Tibial nerve (tissue), 3 donors: ENCODE measurements around the gene UGCG.

Source experiments
- CTCF ChIP-seq, 5 experiments: fragments of 200-600 bp in 3 of 5; fragments of 450-650 bp in 2 of 5; sonication (generic) in 3 of 5; IDR thresholded peaks; one replicate each; pipeline ENCODE4 v1.5.1; 2016 to 2019; ENCODE audit warnings: antibody characterized with exemption in 5 of 5, mild to moderate bottlenecking in 3 of 5, moderate library complexity in 2 of 5
- POLR2A ChIP-seq, 2 donors: fragments of 450-650 bp; IDR thresholded peaks; one replicate each; pipeline ENCODE4 v1.6.1; 2017; ENCODE audit warnings: antibody characterized with exemption in 2 of 2, mild to moderate bottlenecking in 2 of 2, moderate library complexity in 2 of 2

- TF ChIP-seq POLR2A (IDR thresholded peaks at IDR 0.05): no peak
- TF ChIP-seq CTCF (IDR thresholded peaks at IDR 0.05): no peak
Observed at GRCh38 chr9:111975709-111976108, 79.1 kb downstream of the UGCG start.
